GM18507 (cell line): ENCODE results near the gene ZXDC.

Experiments
- DNase-seq: peaks from one replicate; pipeline ENCODE4 v3.0.0; 2011; ENCODE audit warnings: low read depth; ENCODE audit not compliant: insufficient read length; ENCODE audit errors: extremely low spot score
- FAIRE-seq: peaks from 2 replicates; lab custom pipeline; 2011; peaks lifted over from hg19 to GRCh38; lab: Jason Lieb, UNC

The ZXDC gene, protein sequence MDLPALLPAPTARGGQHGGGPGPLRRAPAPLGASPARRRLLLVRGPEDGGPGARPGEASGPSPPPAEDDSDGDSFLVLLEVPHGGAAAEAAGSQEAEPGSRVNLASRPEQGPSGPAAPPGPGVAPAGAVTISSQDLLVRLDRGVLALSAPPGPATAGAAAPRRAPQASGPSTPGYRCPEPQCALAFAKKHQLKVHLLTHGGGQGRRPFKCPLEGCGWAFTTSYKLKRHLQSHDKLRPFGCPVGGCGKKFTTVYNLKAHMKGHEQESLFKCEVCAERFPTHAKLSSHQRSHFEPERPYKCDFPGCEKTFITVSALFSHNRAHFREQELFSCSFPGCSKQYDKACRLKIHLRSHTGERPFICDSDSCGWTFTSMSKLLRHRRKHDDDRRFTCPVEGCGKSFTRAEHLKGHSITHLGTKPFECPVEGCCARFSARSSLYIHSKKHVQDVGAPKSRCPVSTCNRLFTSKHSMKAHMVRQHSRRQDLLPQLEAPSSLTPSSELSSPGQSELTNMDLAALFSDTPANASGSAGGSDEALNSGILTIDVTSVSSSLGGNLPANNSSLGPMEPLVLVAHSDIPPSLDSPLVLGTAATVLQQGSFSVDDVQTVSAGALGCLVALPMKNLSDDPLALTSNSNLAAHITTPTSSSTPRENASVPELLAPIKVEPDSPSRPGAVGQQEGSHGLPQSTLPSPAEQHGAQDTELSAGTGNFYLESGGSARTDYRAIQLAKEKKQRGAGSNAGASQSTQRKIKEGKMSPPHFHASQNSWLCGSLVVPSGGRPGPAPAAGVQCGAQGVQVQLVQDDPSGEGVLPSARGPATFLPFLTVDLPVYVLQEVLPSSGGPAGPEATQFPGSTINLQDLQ

DNA sequence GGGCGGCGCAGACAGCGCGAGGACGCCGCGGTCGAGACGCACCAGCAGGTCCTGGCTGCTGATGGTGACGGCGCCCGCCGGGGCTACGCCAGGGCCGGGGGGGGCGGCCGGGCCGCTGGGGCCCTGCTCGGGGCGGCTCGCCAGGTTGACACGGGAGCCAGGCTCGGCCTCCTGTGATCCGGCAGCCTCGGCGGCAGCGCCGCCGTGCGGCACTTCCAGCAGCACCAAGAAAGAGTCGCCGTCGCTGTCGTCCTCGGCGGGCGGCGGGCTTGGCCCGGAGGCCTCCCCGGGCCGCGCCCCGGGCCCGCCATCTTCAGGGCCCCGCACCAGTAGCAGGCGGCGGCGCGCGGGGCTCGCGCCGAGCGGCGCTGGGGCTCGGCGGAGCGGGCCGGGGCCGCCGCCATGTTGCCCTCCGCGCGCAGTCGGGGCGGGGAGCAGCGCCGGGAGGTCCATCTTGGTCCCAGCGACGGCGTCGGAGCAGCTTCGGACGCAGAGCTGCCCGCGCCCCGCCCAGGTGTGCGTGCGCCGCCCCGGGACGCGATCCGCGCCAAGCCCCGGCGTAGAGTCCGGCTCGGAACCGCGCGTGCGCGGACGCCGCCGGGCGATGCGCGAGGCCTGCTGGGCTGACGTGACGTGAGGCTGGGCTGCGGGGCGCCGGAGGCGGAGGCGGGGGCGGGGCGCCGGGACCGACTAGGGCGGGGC lies at the start of gene ZXDC:
TSS of gene ZXDC (minus strand) at position 479 of the 702 bp plus-strand sequence. CDS start at position 453, 26 bp downstream.
- DNase-seq = peak; percentile 100
- peak; percentile 94 for FAIRE-seq

DNA sequence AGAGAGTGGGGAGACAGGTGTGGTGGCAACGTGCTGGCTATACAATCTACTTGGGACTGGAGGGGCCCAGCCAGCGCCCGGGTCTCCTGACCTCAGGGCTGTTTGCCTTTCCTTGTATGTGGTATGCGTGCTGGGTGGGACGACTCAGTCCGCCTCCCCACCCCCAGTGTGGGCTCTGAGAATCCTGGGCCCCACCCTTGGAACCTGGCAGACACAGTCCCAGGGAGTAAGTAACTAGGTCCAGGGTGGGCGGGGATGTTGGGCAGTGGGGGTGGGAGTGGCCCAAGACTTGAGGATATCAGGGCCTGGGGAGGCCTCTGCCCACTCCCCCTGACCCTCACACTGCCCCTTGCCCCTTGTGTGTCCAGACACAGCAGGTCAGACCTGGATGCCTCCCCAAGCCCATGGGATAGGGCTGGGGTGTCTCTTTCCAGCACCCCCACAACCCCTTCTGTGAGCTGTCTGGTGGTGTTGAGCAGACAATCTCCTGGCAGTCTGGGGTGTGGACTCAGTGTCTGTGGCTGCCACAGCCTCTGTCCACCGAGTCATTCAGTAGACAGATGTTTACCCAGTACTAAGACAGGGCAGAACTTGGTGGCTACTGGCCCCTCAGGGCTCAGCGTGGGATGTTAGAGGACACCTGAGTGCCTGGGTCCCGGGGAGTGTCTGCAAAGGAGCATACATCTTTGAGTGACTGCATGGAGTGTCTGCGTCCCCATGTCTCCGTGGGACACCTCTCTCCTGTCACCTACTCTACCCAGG lies 49.6 kb upstream of the ZXDC start:
- no peak for DNase-seq
- no peak for FAIRE-seq

DNA sequence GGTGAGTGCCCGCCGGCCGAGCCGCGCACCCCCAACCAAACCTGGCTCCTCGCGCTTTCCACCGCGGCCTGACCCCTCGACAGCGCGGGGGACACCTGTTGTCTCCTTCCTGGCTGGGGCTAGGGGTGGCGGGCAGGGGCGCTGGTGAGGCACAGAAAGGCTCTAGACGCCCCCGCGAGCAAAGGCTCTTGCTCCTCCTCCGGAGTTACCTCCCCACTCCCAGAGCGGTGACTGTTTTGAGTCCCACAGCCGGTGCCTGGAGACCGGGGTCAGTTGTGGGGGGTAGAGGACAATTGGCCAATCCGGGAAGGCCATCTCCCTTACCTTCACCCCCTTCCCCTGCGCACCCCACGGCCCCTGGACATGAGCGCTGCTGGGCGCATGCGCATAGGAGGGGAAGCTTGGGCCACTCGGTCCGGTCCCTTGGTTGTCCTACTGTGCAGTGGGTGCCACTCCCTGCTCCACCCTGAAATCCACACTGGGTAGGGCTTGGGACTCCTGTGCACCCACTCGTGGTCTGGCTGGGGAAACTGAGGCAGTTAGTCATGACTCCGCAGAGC lies 48.8 kb upstream of the ZXDC start:
- no peak for FAIRE-seq
- no peak for DNase-seq

DNA sequence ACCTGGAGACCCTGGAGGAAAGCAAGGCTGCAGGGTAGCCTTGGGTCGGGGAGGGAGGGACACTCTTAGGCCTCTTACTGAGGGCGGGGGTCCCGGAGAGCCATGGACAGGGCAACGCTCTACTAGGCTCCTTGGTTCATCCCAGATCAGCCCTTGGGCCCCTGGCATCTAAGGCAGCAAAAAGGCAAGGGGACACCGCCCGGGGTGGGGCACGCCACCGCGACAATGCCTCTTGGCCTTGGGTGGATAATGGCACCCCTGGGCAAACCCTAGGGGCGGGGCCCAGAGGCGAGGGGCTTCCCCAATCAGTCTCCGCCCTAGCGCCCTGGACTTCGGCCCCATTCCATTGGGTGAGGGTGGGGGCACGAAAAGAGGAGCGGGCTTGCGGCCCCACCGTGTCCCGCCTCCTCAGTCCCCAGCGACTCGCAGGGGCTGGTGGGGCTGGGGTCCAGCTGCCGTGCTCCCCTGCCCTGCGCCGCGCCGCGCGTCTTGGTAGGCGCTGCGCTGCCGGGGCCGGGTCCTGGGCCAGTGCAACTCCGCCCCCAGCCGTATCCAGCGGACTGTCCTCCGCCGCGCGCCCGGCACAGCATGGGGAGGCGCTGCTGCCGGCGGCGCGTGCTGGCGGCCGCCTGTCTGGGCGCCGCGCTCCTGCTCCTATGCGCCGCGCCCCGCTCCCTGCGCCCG lies 48.2 kb upstream of the ZXDC start, which contains the start of gene CHST13:
TSS of gene CHST13 (plus strand) at position 411 of the 684 bp plus-strand sequence. CDS start at position 589, 178 bp downstream.
- FAIRE-seq = no peak
- DNase-seq = no peak

DNA sequence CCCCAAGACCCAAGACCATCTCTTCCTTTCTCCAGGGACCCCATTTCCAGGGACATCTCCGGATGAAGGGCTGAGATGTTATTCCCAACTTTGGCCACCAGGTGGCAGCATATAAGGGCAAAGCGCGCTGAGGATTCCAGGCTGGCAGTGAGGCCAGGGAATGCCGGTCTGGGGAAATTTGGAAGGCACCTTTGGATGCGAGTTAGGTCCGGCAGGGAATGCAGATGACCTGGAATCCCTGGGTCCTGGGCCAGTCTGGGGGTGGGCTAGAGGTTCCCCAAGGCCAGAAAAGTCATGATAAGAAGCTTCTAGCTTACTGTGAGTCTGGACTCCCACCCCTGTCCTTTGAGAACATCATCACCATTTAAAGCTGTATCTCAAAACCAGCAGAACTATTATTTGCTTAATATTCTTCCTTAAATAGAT lies 46.7 kb upstream of the ZXDC start:
- DNase-seq (peak; percentile 45), FAIRE-seq (peak; percentile 35)

DNA sequence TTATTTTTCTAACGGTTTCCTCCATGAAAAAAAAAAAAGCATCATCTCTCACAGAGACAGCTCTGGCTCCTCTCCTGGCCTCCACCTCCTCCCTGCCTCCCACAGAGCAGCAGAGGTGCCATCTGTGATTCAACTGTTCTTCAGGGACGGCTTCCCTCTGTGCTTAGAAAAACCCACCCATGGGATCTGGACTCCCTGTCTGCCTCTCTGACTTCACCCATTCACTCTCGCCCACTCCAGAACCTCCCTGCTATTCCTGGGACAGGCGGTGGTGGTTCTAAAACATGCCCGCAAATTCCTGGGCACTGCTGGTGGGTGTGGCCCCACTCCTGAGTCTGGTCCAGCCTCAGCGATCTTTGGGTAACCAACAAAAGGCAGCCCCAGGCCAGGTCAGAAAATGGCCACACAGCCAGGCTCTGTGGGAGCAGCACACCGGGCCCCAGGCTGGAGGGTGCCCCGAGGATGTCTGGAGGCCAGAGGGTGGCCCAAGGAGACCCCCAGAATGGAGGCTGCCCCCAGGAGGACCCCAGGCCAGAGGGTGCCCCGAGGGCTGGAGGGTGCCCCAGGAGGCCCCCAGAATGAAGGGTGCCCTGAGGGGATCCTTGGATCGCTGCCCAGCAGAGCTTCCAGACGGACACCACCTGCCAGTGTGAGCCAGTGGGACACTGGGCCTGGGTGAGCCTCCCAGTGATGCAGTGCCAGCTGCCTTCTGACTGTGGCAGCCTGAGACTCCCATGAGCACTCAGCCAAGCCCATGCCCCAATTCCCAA lies 45.6 kb upstream of the ZXDC start:
- no peak for FAIRE-seq
- DNase-seq = no peak

DNA sequence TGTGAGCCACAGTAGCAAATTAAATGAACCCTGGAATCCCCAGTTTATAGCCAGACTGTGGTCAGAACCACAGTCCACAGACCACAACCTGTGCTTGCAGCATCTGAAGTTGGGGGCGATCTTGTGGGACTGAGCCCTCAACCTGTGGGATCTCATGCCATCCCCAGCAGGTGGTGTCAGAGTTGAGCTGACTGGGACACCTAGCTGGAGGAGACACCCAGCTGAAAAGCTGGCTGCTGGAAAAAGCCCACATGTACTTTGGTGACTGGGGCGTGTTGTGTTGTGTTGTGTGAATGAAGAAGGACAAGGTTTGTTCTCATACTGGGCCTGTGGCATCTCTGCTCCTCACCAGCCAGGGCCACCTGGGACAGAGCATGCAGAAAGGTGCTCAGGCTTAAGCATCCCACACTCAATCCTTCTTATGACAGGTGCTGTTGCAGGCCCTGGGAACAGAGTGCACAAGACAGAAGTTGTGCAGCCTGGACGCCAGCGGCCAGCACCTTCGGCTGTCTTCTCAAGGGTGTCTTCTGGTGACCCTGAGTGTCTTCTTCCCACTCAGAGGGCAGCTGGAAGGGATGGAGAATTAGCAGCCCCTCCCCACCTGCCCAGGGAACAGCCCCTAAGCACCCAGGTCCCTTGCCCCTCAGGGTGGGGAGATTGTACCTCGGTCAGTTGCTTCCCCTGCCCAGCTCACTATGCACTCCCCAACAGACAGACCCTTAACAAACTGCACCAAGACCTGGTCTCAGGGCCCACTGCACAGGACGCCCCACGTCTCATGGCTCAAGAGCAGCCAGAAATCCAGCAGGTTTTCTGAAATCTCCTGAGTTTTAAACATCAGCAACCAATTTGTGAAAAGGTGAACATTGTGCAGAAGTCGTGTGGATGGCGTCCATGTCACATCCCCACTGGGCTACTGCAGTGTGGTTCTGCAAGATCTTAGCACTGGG lies 44.1 kb upstream of the ZXDC start:
- no peak for FAIRE-seq
- no peak for DNase-seq

DNA sequence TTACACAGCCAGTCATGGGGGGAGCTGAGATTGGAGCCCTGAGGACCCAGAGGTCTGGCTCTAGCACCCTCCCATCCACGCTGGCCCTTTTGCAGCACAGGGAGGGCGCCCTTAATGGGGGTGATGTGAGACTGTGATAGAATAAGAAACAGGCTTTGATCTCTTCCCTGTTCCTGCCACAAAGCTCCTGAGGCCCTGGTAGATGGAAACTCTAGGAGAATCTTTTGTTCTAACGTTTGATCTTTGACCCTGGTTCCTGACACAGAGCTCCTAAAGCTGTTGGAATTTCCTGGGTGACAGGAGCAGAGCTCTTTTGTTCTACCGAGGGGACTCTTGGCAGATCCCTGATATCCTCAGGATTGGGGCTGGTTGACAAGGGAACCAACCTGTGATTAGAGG lies 43.1 kb upstream of the ZXDC start:
- FAIRE-seq = no peak
- no peak for DNase-seq

DNA sequence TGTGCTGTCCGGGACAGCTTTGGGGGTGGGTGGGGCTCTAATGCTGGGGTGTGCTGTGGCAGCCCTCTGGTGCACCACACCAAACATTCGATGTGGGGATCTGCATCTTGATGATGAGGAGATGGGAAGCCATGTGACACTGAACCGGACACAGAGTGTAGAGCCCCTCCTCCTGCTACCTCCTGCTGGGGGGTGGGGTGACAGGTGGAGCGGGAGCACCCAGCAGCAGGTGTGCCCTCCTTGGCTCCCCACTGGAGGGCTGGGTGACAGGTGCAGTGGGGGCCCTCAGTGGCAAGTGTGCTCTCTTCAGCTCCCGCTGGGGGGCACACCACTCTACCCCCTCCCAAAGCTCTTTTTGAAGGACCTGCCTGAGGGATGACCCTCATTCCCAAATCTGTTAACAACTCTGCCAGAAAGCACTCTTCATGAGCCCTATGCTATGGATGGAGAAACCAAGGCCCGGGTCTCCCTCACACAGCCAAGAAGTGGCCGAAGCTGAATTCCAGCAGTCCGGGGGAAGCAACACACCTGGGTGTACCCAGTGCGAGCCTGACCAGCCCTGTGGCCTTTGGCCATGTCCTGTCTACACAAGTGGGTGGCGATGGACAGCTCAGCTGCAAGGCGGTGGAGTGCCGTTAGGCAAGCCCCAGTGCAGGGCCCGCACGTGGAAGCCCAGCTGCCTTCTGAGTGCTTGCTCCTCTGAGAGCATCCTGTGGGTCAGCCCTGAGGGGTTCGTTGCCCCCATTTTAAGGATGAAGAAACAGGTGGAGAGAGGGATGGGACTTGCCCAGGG lies 42.5 kb upstream of the ZXDC start:
- FAIRE-seq (no peak), DNase-seq (no peak)

DNA sequence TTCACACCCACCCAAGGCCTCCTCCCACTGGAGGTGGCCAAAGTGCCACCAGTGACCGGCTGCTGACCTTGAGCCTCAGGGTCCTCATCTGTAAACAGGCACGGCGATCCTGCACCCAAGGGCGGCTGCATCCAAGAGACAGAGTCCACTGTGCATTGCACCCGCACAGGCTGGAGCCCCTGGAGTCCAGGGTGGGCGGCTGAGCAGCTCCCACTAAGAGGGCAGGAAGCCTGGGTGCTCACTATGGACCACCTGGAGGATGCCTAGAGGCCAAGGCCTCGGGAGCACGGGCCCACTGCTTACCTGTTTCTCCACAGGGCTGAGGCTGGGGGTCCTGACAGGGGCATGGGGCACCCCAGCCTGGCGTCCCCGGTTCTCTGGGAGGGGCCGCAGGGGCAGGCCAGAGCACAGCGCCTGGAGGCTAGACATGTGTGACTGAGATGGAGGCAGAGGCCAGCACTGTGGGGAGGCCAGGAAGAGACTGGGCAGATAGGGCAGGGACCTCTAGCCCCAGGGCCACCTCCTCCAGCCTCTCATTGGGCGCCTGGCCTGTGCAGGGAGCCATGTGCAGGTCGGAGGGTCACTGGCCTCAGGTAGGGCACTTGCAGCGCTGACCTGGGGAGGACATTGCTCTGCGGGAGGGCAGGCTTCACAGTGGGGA lies 41.7 kb upstream of the ZXDC start, which contains the start of gene UROC1:
TSS of gene UROC1 (minus strand) at position 483 of the 661 bp plus-strand sequence. CDS start at position 429, 54 bp downstream.
- no peak for DNase-seq
- FAIRE-seq = no peak

DNA sequence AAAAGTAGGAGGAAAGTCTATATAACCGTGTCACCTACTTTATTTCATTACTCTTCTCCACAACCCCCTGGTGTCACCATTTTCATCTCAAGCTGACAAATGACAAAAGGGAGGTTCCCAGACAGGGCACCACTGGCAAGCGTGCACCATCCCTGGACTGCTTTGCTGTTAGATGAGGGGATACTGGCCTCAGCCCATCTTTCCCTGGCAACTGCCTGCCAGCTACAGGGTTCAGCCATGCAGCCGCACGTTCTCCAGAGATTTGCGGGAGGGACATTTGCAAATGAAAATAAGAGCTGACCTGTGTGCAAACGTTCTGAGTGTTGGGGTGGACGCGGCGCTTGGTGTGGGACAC lies 41.2 kb upstream of the ZXDC start:
- DNase-seq (no peak), FAIRE-seq (no peak)

DNA sequence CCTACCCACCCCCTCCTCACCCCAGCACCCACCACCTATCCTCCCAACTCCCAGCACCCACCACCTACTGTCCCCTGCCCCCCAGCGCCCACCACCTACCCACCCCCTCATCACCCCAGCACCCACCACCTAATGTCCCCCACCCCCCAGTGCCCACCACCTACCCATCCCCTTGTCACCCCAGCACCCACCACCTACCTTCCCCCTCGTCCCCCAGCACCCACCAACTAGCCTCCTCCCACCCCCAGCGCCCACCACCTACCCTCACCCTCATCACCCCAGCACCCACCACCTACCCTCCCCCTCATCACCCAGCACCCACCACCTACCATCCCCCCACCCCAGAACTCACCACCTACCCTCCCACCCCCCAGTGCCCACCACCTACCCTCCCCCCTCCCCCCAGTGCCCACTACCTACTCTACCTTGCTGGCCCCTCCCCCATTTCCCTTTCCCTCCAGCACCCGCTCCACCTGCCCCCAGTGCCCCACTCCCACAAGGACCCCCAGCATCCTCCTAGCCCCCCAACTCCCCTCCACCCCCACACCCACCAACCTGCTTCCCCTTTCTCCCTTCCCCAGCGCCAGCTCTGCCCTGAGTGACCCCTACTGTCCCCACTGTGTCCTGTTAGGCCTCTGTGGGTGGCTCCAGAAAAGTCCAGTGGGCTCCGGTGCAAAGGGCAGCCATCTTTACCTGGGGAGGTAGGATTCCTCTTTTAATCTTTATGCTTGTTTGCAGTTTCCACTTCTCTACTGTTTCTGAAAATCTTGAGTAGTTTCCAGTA lies 40.7 kb upstream of the ZXDC start:
- DNase-seq (no peak), FAIRE-seq (no peak)

DNA sequence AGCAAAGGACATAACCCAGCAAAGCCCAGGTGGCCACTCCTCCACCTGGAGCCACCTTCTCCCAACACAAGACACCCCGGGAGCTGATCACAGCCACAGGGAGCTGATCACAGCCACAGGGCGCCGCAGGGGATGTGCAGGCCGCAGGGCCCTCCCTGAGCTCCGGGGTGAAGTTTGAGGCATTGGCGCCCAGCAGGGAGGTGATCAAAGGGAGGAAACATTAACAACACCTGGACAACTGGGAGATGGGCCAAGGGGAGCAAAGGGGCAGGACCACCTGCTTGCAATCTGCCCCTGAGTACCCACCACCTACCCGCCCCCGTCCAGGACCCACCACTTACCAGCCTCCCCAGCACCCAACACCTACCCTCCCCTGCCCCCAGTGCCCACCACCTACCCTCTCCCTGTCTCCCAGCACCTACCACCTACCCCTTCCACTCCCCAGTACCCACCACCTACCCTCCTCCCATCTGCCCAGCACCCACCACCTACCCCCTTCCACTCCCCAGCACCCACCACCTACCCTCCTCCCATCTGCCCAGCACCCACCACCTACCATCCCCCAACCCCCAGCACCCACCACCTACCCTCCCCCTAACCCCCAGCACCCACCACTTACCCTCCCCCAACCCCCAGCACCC lies 39.5 kb upstream of the ZXDC start:
- FAIRE-seq (no peak), DNase-seq (no peak)

DNA sequence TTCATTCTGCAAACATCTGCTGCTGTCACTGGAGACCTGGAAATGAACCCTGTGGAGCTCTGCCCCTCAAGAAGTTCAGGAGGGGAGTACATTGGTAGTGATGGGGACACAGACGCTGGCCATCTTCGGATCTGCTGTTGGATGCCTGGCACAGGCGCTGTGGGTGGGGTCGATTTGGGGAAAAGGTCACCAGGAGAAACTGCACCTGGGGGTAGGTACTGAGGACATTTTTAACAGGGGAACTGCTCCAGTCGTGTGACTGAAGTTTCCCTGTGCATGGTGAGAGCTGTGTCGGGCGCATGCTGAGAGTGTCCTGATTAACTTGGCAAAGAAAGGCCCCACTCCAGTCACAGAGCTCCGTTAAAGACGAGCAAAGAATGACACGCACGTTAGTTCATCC lies 38.5 kb upstream of the ZXDC start:
- FAIRE-seq (no peak), DNase-seq (no peak)
